GM19438 (cell line): ENCODE data around the gene ADAMTS12.
"Not testable (repeated sequence)": the region's sequence is repeated elsewhere in the genome, so short reads cannot be mapped to it uniquely, and the experiment has no call there.

ENCODE experiments used
- ATAC-seq: cut with Tn5 transposase; IDR thresholded peaks from one replicate; pipeline ENCODE4 v1.9.1; 2021; ENCODE audit warnings: low read depth; ENCODE audit not compliant: unreplicated experiment

Gene ADAMTS12

DNA sequence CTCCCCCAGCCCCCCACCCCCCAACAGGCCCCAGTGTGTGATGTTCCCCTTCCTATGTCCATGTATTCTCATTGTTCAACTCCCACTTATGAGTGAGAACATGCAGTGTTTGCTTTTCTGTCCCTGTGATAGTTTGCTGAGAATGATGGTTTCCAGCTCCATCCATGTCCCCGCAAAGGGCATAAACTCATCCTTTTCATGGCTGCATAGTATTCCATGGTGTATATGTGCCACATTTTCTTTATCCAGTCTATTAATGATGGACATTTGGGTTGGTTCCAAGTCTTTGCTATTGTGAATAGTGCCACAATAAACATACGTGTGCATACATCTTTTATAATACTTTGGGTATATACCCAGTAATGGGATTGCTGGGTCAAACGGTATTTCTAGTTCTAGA lies 23.1 kb upstream of the ADAMTS12 start:
- not testable (repeated sequence) for ATAC-seq

DNA sequence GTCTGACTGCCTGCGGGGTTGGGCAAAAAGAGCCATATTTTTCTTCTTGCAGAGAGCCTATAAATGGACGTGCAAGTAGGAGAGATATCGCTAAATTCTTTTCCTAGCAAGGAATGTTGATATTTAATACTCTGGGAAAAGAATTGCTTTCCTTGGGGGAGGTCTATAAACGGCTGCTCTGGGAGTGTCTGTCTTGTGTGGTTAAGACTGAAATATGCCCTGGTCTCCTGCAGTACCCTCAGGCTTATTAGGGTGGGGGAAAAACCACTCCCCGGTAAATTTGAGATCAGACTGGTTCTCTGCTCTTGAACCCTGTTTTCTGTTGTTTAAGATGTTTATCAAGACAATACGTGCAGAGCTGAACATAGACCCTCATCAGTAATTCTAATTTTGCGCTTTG lies 14.5 kb upstream of the ADAMTS12 start:
- not testable (repeated sequence) for ATAC-seq

GRCh38 chr5:33905381-33905780 lies 13.6 kb upstream of the ADAMTS12 start:
- ATAC-seq, result no peak

- no peak for ATAC-seq
Observed at GRCh38 chr5:33903118-33903517, 11.3 kb upstream of the ADAMTS12 start.

GRCh38 chr5:33901156-33901555 lies 9.4 kb upstream of the ADAMTS12 start:
- ATAC-seq, result no peak

GRCh38 chr5:33894566-33894965 lies 2.8 kb upstream of the ADAMTS12 start:
- no peak for ATAC-seq

DNA sequence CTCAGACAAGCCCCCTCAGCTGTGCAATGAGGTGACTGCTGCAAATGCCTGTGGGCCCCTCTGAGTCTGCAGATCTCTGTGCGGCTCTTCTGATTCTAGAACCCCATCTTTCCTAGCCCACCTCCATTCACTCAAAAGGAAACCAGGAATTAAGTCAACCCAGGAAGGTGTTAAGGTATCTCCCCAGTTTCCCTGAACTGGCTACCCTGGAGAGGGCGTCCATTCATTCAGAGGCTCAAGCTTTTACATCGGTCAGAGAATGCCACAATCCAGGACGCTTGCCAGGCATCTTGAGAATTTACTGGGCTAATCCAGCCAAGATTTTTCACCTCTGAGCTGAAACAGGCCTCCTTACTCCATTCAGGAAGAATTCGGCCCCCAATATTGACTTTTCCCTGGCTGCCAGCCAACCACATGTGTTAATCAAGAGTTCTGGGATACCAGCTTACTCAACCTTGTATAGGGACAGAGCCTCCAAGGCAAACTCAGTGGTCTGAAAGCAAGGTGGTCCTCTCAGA lies 889 bp upstream of the ADAMTS12 start:
- ATAC-seq, result no peak

DNA sequence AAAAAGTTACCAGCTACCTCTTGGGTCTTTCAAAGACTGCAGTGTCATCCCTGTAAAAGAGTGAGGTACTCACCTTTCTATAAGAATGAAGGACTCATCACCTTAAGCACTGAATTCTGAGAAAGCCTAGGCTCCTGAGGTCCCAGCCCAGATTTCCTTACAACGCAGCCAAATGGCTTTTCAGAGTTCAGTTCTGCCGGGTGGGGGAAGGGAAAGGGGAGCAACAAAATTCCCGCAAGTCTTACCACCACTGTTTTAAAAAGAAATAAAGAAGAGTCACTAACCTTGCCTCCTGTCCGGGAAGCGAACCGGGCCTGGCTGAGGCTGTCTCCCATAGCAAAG lies 373 bp downstream of the ADAMTS12 start:
- no peak for ATAC-seq

- ATAC-seq, result no peak
Observed at GRCh38 chr5:33890131-33891032, 1.4 kb downstream of the ADAMTS12 start.

GRCh38 chr5:33888587-33888986 lies 3.2 kb downstream of the ADAMTS12 start:
- no peak for ATAC-seq

- ATAC-seq, result no peak
Observed at GRCh38 chr5:33887268-33887667, 4.5 kb downstream of the ADAMTS12 start.

DNA sequence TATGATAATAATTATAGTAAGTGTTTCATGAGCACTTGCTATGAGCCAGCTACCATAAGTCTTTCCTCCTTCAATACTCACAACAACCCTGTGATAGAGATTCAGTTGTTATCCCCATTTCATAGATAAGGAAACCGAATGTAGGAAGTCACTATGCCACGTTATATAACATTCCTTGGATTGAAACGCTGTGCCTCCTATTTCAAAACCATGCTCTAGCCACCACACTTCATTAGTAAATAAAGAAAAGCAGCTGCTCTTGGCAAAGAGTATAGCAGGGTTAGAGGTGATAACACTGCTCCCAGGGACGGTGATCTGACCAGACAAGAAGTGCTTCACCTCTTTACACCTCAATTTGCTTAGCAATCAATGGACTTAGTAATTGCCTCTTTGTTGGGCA lies 5.5 kb downstream of the ADAMTS12 start:
- ATAC-seq, result no peak

DNA sequence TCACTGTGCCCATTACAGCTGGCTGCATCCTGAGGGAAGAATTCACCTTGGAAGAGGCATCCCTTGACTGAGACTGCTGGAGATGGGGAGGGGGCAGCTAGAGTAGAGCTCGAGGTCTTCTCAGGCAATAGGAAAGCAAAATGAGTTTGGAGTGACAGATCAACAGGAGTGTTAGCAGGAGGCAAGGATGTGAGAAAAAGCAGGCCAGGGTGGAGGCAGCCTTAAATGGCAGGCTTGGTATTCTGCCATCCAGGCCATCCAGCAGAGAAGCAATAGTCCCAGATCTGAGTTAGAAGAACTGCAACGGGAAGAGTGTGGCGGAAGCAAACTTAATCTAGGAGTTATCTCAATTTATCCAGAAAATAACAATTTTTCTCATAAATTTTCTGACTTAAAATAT lies 6.1 kb downstream of the ADAMTS12 start:
- ATAC-seq, result no peak

DNA sequence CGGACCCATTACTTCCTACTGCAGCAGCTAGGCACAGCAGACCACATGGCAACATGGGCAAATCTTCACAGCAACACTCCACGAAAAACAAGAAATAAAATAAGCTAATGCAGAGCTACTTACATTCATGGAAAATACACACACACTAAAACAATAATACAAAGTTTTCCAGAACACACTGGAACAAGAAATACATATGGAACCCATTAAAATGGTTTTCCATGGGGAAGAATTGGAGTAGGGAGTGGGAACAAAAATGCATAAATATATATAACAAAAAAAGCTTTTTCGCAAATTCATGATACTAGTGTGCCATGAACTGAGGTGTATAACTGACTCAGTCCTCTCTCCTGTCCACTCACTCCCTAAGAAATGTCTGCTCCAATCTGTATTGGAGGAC lies 8.3 kb downstream of the ADAMTS12 start:
- no peak for ATAC-seq

- ATAC-seq, result no peak
Observed at GRCh38 chr5:33880319-33880718, 11.5 kb downstream of the ADAMTS12 start.

DNA sequence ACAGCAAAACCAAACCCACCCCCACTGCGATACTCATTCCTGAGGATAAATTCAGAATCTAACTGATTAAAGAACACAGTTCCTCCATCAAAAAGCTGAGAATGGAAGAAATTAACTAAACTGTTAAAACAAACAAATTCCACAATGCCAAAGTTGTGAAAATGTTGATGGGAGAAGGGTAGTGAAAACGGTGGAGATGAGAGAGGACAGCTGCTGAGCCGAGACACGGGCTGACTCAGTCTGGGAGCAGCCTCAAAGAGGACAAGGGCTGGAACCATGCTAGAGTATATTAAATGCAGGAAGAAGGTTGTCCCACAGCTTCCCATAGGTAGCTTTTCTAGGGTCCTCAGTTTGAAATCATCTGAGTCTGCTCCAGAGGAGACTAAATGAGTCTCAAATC lies 14.3 kb downstream of the ADAMTS12 start:
- no peak for ATAC-seq

DNA sequence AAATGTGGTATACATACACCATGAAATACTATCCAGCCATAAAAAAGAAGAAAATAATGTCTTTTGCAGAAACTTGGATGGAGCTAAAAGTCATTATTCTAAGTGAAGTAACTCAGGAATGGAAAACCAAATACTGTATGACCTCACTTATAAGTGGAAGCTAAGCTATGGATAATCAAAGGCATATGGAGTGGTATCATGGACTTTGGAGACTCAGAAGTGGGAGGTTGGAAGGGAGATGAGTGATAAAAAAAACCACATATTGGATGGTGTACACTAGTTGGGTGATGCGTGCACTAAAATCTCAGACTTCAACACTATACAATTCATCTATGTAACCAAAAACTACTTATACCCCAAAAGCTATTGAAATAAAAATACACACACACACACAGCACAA lies 24.5 kb downstream of the ADAMTS12 start:
- ATAC-seq, result no peak

- not testable (repeated sequence) for ATAC-seq
Observed at GRCh38 chr5:33859177-33859576, 32.6 kb downstream of the ADAMTS12 start.

DNA sequence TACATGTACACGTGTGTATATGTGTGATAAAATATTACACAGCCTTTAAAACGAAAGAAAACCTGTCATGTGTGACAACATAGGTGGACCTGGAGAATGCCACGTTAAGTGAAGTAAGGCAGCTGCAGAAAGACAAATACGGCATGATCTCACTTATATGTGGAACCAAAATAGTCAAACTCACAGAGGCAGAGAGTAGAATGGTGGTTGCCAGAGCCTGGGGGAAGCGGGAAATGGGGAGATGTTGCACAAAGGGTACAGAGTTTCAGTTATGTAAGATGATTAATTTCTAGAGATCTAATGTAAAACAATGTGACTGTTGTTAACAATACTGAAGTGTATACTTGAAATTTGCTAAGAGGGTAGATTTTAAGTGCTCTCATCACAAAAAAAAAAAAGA lies 34.8 kb downstream of the ADAMTS12 start:
- ATAC-seq, result no peak

DNA sequence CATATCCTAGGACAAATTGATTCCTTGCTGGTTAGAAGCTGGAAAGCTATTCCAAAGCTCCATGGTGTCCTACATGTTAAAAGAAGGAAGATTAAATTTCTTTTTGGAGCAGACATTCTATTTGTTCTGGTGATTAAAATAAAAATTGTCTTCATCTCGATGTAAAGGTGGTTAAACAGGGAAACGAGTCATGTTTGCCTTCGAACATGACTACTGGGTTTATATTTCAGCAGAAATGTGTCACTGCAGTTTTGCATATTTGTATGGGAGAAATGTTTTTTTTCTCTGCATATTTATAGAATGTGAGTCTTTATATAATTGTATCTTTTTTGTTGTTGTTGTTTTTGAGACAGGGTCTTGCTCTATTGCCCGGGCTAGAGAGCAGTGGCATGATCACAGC lies 36.4 kb downstream of the ADAMTS12 start:
- ATAC-seq, result no peak

DNA sequence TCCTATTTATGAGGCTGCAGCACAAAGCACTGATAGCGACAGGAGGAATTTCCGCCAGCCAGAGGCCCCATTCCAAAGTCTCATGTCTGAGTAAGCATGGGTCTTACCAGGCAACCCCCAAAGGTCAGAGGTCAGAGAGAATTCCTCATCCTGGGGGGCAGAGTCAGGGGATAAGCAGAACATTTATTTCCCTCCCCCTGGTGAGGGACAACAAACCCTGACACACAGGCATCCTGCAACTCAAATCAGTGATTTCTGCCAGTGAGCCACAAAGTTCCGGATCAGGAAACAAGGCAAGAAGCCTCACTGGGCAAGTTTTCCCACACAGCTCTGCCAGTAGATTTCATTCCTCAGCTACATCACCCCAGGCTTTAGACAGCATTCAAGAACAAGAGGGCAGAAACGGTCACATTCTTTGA lies 37.0 kb downstream of the ADAMTS12 start:
- ATAC-seq, result no peak

DNA sequence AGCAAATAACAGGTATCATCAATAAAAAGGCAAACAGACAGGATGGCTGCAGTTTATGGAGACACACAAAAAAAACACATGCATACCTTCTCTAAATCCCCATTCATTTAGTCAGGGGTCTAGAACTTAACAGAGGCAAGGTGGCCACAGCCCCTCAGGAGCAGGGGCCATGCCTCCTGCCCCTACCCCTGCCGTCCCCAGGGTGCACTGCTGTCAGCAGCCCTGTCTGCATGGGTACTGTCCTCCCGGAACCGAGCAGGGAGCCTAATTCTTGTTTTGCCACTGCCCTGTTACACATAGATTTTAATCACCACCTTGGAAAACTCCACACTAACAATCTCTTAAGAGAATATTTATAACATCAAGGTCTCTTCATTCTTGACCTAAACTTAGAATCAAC lies 39.0 kb downstream of the ADAMTS12 start:
- ATAC-seq, result no peak
